ENCODE results near the gene PAGR1. TPM values are rescaled to one million over a fixed set of nuclear protein-coding genes. Genes with fewer than 3 reads are reported as not detected.
"Not testable (repeated sequence)": the region's sequence is repeated elsewhere in the genome, so short reads cannot be mapped to it uniquely, and the experiment has no call there.

Gene PAGR1
- total RNA-seq, 2 donors from 2014 or later, result 26.8 to 26.9 TPM

DNA sequence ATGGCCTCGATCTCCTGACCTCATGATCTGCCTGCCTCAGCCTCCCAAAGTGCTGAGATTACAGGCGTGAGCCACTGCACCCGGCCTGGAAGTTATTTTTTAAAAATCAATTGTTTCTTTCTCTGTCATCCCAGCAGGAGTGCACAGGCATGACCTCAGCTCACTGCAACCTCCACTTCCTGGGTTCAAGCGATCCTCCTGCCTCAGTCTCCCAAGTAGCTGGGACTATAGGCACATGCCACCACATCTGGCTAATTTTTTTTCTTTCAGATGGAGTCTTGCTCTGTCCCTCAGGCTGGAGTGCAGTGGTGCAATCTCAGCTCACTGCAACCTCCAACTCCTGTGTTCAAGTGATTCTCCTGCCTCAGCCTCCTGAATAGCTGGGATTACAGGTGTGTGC, 28.8 kb upstream of the PAGR1 start:
- not testable (repeated sequence) for H3K27ac Mint-ChIP-seq
- peaks cover 19% of the 10 kb centered on the region for H3K4me1 Mint-ChIP-seq

DNA sequence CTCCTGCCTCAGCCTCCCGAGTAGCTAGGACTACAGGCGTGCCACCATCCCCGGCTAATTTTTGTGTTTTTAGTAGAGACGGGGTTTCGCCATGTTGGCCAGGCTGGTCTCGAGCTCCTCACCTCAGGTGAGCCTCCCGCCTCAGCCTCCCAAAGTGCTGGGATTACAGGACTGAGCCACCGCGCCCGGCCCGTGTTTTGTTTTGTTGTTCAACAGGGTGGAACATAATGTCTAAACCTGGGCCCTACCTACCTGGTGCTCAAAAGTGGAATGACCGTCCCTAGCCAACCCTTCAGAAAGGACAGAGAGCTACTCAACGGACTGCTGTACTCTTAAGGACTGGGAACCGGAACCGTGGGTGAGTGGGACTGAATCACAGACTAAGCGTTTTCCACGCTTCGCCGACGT, 26.2 kb upstream of the PAGR1 start:
- H3K9me3 Mint-ChIP-seq, result no peaks in the 10 kb centered on the region
- H3K4me1 Mint-ChIP-seq, result peaks cover 28% of the 10 kb centered on the region
- ATAC-seq (replicated peaks), result peak; percentile 9
- H3K27ac Mint-ChIP-seq, result peak overlapping the region; percentile 87
- no peaks in the 10 kb centered on the region for H3K27me3 Mint-ChIP-seq
- H3K36me3 Mint-ChIP-seq (ENCODE audit: low read depth), result peaks cover 36% of the 10 kb centered on the region
- H3K4me3 Mint-ChIP-seq, result peak overlapping the region; percentile 97

More for the DNA sequence above, 28.8 kb upstream of the PAGR1 start:
- not testable (repeated sequence) for H3K4me3 Mint-ChIP-seq; ATAC-seq (replicated peaks); H3K9me3 Mint-ChIP-seq; H3K27me3 Mint-ChIP-seq
- peaks cover 21% of the 10 kb centered on the region for H3K36me3 Mint-ChIP-seq (ENCODE audit: low read depth)

DNA sequence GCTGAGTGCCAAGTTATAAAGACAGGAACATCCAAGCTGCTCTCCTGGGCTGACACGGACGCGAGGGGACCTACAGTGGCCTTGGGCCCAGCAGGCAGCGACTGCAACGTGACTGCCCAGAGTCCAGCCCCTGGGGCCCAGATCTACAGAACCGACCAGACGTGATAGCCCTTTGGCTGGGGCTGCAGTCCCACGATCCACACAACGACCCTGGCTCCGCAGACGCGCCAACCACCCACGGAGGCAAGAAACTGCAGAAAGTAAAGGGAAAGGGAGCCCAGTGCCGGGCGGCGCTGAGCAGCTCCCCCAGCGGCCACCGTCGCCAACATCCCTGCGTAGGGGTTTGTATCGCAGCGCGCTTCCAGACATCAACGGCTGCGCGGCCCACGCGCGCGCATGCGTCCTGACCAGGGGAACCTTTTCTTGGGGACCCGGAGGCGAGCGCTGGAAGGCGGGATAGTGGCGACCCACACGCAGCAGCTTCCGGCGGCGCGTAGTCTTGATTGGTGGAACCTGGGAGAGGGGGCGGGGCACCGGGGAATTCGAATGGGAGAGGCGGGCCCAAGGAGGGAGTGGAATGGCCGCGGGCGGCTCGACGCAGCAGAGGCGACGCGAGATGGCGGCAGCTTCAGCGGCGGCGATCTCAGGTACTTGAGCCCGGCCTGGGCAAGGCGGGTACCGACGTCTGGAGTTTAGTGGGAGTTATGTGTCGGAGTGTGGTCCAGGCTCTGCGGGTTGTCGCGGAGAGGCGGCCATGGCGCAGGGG, 25.6 kb upstream of the PAGR1 start, which contains the start of gene KIF22:
Gene KIF22 (plus strand): TSS at position 569 of the 766 bp plus-strand sequence. CDS start 9 bp downstream, at position 578.
- peaks cover 23% of the 10 kb centered on the region for H3K4me1 Mint-ChIP-seq
- ATAC-seq (replicated peaks), result peak; percentile 97
- peak within 1 kb of the TSS; percentile 97 for H3K4me3 Mint-ChIP-seq

DNA sequence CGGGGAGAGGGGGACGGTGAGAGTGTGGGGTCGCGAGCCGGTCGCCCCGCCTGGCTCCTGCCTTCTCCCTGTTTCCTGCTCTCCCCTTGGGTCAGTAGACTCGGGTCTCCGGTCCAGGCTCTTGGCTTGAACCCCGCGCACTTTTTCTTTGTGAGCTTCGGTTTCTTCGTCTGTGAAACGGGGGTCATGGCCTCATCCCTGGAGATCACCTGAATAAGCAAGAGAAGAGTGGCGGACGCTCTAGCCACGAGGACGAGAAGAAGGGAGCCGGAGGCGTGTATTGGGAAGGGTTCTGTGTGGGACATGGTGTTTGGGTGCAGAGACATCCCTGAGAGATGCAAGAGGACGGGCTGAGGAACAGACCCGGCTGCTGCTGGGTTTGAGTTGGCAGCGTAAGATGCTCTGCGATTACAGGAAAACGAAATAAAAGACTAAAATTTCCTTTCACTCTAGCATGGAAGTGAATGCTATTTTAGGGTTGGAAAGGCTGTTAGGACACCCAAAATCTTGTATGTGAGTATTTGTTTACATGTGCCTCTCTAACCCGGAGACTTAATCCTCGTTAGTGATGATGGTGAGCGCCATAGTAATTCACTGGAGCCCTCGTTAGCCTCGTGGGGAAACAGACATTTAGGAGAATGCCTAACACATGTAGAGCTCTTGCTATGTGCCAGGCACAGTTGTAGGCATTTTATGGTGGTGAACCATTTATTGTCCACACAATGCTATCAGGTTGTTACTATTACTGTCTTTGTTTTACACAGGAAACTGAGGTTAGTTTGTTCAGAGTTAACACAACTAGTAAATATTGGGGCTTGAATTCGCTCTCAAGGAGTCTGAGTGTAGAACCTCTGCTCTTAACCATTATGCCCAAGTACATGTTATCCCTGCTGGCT, 24.8 kb upstream of the PAGR1 start:
- peak overlapping the region; percentile 87 for H3K27ac Mint-ChIP-seq
- peak; percentile 7 for ATAC-seq (replicated peaks)
- no peaks in the 10 kb centered on the region for H3K27me3 Mint-ChIP-seq

More for the DNA sequence above, 25.6 kb upstream of the PAGR1 start, which contains the start of gene KIF22:
- H3K27me3 Mint-ChIP-seq, result no peaks in the 10 kb centered on the region
- H3K36me3 Mint-ChIP-seq (ENCODE audit: low read depth), result peaks cover 42% of the 10 kb centered on the region
- no peaks in the 10 kb centered on the region for H3K9me3 Mint-ChIP-seq
- H3K27ac Mint-ChIP-seq, result peak within 1 kb of the TSS; percentile 87

DNA sequence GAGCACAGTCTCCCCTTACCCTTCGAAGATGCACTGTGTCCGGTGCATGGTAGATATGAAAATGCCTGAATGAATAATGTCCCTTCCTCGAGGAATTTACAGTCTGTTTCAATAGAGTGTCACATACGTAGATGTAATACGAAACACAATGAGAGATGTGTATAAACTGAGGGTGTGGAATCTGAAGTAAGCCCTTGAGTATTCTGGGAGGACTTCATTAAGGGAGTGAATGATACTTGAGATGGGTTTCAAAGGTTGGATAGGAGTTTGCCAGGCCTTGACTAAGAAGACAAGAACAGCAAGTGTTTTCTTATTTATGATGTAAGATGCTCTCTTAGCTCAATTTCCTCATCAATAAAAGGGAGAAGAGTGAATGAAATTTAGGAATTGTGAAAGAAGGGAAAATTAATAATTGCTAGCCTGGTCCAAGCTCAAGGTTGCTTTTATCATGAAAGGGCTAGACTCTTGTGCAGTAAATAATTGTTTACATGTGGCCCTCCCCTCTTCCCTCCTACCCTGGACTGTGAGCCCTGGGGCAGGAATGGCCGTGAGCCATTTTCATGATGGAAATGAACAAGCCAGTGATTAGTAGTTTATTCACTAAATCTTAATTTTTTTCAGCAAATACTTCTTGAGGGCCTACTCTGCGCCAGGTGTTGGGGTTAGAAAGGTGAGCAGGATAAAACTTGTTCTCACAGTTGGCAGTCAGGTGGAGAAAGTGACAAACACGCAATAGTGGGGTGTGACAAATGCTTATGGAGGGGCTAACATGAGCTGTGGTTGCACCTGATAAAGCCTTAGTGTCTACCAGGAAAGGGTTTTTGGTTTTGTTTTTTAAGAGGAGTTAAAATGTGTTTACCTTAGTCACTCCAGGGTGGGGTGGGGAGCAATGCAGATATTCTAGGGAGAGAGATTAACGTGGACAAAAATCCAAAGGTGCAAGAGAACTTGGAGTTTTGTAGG, 23.8 kb upstream of the PAGR1 start:
- no peaks in the 10 kb centered on the region for H3K27me3 Mint-ChIP-seq
- H3K4me3 Mint-ChIP-seq, result peak overlapping the region; percentile 97
- no peak for ATAC-seq (replicated peaks)
- H3K27ac Mint-ChIP-seq, result peak overlapping the region; percentile 51
- peaks cover 20% of the 10 kb centered on the region for H3K4me1 Mint-ChIP-seq
- H3K36me3 Mint-ChIP-seq (ENCODE audit: low read depth), result peaks cover 59% of the 10 kb centered on the region
- H3K9me3 Mint-ChIP-seq, result no peaks in the 10 kb centered on the region

More for the DNA sequence above, 24.8 kb upstream of the PAGR1 start:
- H3K4me1 Mint-ChIP-seq, result peaks cover 20% of the 10 kb centered on the region
- peak overlapping the region; percentile 97 for H3K4me3 Mint-ChIP-seq
- peaks cover 50% of the 10 kb centered on the region for H3K36me3 Mint-ChIP-seq (ENCODE audit: low read depth)
- H3K9me3 Mint-ChIP-seq, result no peaks in the 10 kb centered on the region

DNA sequence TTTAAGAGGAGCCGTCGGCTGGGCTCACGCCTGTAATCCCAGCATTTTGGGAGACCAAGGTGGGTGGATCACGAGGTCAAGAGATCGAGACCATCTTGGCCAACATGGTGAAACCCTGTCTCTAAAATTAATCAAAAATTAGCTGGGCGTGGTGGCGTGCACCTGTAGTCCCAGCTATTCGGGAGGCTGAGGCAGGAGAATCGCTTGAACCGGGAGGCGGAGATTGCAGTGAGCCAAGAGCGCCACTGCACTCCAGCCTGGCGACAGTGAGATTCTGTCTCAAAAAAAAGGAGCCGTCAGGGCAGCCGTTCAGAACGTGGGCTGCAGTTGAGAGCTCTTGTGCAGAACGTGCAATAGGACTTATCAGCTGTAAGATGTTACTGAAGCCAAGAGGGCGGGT, 22.8 kb upstream of the PAGR1 start:
- H3K36me3 Mint-ChIP-seq (ENCODE audit: low read depth), result peaks cover 70% of the 10 kb centered on the region
- peak overlapping the region; percentile 1 for H3K27ac Mint-ChIP-seq

DNA sequence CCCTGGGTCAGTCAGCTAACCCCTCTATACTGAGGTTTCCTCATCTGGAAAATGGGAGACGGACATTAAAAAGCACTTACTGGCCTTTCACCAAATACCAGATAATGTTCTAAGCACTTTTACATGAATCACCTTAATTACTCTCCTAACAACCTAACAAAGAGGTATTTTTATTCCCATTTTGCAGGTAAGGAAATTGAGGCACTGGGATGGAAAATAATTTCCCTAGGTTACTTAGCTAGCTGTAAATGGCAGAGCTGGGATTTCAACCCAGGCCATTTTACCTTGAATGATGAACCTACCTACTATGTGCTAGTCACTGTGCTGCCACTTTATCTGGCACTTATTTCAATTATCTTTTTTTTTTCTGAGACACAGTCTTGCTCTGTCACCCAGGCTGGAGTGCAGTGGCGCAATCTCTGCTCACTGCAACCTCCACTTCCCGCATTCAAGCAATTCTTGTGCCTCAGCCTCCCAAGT, 21.7 kb upstream of the PAGR1 start:
- no peak overlapping the region for H3K4me3 Mint-ChIP-seq
- H3K27me3 Mint-ChIP-seq, result no peaks in the 10 kb centered on the region
- no peak overlapping the region for H3K27ac Mint-ChIP-seq
- peaks cover 81% of the 10 kb centered on the region for H3K36me3 Mint-ChIP-seq (ENCODE audit: low read depth)
- no peak for ATAC-seq (replicated peaks)
- H3K4me1 Mint-ChIP-seq, result peaks cover 20% of the 10 kb centered on the region
- H3K9me3 Mint-ChIP-seq, result no peaks in the 10 kb centered on the region

More for the DNA sequence above, 22.8 kb upstream of the PAGR1 start:
- not testable (repeated sequence) for ATAC-seq (replicated peaks); H3K27me3 Mint-ChIP-seq; H3K9me3 Mint-ChIP-seq
- Mint-ChIP-seq H3K4me1 (peaks cover 20% of the 10 kb centered on the region), H3K4me3 (peak overlapping the region; percentile 97)

DNA sequence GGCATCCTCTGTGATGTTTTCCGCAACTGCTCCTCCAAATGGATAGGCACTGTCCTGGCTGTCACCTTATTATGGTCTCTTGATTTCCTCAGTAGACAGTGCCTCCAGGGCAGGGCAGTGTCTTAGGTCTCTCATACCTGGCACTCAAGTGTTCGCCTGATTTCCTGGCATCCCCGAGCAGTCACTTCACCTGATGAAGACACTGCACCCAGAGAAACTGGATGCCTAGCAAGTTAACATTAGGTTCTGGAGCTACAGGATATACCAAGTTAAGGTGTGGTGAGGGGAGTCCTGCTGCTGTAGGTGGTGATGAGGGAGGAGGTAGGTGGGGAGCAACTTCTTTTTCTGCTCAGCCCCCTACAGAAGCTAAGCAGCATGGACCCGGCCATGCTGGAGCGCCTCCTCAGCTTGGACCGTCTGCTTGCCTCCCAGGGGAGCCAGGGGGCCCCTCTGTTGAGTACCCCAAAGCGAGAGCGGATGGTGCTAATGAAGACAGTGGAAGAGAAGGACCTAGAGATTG, 13.5 kb upstream of the PAGR1 start:
- Mint-ChIP-seq H3K4me1 (peaks cover 16% of the 10 kb centered on the region), H3K9me3 (no peaks in the 10 kb centered on the region), H3K27ac (peak overlapping the region; percentile 97), H3K4me3 (peak overlapping the region; percentile 92), H3K36me3 (ENCODE audit: low read depth) (peaks cover 84% of the 10 kb centered on the region), H3K27me3 (no peaks in the 10 kb centered on the region)
- ATAC-seq (replicated peaks), result no peak

DNA sequence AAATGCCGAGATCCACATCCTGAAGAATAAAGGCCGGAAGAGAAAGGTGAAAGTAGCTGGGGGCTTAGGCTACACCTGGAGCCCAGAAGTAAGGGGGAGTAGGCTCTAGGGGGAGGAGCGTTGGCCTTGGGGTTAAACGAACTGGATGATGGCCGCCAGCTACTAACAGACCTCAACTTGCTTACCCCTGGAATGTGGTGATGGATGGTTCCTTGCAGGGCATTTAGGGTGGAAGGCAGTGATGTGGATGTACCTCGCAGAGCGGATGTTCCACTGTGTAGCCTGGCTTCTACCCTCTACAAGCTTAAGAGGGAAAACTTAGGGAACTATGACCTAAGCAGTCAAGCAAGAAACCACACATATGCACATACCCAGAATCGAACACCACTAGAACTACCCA, 11.9 kb upstream of the PAGR1 start:
- no peak for ATAC-seq (replicated peaks)
- H3K27ac Mint-ChIP-seq, result peak overlapping the region; percentile 97
- peaks cover 22% of the 10 kb centered on the region for H3K4me1 Mint-ChIP-seq
- H3K27me3 Mint-ChIP-seq, result no peaks in the 10 kb centered on the region
- peak overlapping the region; percentile 92 for H3K4me3 Mint-ChIP-seq
- no peaks in the 10 kb centered on the region for H3K9me3 Mint-ChIP-seq
- H3K36me3 Mint-ChIP-seq (ENCODE audit: low read depth), result peaks cover 84% of the 10 kb centered on the region

DNA sequence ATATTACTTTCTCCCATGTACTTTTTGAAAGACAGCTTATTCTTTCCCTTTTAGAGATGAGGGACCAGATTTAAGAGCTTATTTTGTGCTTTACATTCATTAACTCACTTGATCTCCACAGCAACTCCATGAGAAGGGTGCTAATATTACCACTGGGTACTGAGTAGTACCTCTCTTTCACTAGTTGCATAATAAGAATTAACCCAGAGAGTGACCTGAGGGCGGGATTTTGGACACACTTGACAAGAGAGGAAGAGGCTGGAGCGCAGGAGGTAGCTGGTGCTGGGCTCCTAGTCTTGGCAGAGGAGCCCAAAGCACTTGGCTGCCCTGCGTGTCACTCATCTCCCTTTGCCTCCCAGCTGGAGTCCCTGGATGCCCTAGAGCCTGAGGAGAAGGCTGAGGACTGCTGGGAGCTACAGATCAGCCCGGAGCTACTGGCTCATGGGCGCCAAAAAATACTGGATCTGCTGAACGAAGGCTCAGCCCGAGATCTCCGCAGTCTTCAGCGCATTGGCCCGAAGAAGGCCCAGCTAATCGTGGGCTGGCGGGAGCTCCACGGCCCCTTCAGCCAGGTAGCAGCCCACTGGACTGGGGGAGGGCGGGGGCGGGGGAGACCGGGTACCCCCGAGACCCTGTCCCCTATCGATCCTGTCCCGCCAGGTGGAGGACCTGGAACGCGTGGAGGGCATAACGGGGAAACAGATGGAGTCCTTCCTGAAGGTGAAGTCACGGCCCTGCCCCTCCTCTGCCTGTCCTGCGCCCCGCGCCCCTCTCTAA, 11.3 kb upstream of the PAGR1 start:
- Mint-ChIP-seq H3K36me3 (ENCODE audit: low read depth) (peaks cover 84% of the 10 kb centered on the region), H3K27ac (peak overlapping the region; percentile 97), H3K4me1 (peaks cover 22% of the 10 kb centered on the region), H3K4me3 (peak overlapping the region; percentile 92), H3K27me3 (no peaks in the 10 kb centered on the region), H3K9me3 (no peaks in the 10 kb centered on the region)
- no peak for ATAC-seq (replicated peaks)

DNA sequence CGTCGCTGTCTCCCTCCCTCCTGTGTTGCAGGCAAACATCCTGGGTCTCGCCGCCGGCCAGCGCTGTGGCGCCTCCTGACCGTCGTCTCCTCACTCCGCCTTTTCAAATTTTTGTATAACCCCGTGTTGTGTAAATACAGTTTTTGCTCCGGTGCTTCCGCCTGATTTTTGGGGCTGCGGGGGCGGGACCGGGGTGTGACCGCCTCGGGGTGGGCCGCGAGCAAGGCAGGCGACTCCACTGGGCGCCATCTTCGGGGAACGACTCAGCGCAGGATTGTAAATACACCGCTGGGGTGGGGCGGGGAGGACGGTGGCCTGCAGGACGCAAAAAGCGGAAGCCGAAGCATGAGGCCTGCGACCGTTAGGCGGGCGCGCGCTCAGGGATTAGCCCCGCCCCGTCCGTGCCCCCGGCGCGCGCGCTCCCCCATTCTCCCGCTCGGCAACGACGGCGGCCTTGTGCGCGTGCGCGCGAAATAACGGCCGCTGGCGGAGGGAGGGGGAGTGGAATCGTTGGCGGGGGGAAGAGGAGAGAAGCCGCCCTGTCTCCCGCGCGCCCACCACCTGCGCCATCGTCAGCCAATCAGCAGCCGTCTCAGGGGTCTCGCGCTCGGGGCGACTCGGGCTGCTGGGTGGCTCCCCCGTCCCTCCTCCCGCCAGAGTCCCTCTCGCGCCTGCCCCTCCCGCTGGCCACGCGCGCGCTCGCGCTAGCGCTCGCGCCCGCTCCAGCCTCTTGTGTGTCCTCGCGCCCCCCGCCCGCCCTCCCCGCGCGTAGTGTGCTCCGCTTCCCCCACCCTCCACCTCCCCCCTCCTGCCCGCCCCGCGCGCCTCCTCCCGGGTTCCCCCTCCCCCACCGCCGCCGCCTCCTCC, 10.5 kb upstream of the PAGR1 start:
- peak; percentile 63 for ATAC-seq (replicated peaks)
- peak overlapping the region; percentile 97 for H3K27ac Mint-ChIP-seq
- peaks cover 23% of the 10 kb centered on the region for H3K4me1 Mint-ChIP-seq
- no peaks in the 10 kb centered on the region for H3K9me3 Mint-ChIP-seq
- peak overlapping the region; percentile 92 for H3K4me3 Mint-ChIP-seq
- peaks cover 84% of the 10 kb centered on the region for H3K36me3 Mint-ChIP-seq (ENCODE audit: low read depth)
- H3K27me3 Mint-ChIP-seq, result no peaks in the 10 kb centered on the region

DNA sequence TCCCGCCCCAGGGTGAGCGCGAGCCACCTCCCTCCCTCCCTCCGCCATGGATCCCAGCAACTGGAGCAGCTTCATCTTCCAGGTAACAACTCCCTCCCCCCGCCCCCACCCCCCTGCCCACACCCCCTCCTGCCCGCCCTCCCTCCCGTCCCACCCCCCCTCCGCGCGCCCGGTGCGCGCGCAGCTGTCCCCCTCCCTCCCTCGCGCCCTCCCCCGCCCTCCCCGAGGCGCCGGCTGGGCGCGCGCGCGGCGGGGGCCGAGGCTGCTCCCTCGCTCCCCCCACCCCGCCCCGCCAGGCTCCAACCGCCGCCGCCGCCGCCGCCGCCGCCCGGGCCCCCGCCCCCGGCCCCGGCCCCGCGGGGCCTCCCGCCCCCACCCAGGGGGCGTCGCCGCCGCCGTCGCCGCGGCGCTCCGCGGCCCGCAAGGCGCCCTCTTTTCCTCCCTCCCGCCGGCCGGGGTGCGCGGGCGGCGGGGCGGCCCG, 9.8 kb upstream of the PAGR1 start, which contains the start of gene MAZ:
Gene MAZ (plus strand): TSS at position 431 of the 481 bp plus-strand sequence. CDS start 173 bp downstream, outside the sequence.
- Mint-ChIP-seq H3K9me3 (no peaks in the 10 kb centered on the region), H3K4me1 (peaks cover 30% of the 10 kb centered on the region), H3K36me3 (ENCODE audit: low read depth) (peaks cover 85% of the 10 kb centered on the region), H3K27me3 (no peaks in the 10 kb centered on the region), H3K27ac (peak within 1 kb of the TSS; percentile 98), H3K4me3 (peak within 1 kb of the TSS; percentile 97)
- no peak for ATAC-seq (replicated peaks)
